Medulla oblongata (tissue), 1 donor: Measurements from ENCODE around the gene TICAM1.

Experiments used
- DNase-seq: peaks from one replicate; pipeline ENCODE4 v3.0.0-alpha.2; 2015; ENCODE audit errors: extremely low spot score

The TICAM1 gene

GRCh38 chr19:4772566-4772965 lies 58.9 kb downstream of the TICAM1 start:
- DNase-seq: no peak

- peak; percentile 81 for DNase-seq
These were observed 62.4 kb downstream of the TICAM1 start for GRCh38 chr19:4768934-4769777.
